Measurements from ENCODE around the gene DGAT2. TPM values are rescaled to one million over a fixed set of nuclear protein-coding genes. Genes with fewer than 3 reads are reported as not detected.
"Not testable (repeated sequence)": the region's sequence is repeated elsewhere in the genome, so short reads cannot be mapped to it uniquely, and the experiment has no call there.

DGAT2 gene
- total RNA-seq, 1 donor from 2014 or later = 2.7 TPM

- no peaks in the 10 kb centered on the region for H3K36me3 ChIP-seq (ENCODE audit: control insufficient read depth, insufficient read depth, low read length)
- peaks cover 2% of the 10 kb centered on the region for H3K27me3 ChIP-seq (ENCODE audit: control insufficient read depth, insufficient read depth, low read length)
- no peak for TF ChIP-seq CTCF (IDR thresholded peaks at IDR 0.05; ENCODE audit: insufficient read depth, low read length, poor library complexity, severe bottlenecking)
- no peak for DNase-seq (ENCODE audit: low read depth)
- no peak overlapping the region for H3K4me3 ChIP-seq (ENCODE audit: low read depth, low read length)
These were observed 22.8 kb upstream of the DGAT2 start for GRCh38 chr11:75745807-75746206.

- not testable (repeated sequence) for H3K4me3 ChIP-seq (ENCODE audit: low read depth, low read length); DNase-seq (ENCODE audit: low read depth); H3K36me3 ChIP-seq (ENCODE audit: control insufficient read depth, insufficient read depth, low read length); H3K27me3 ChIP-seq (ENCODE audit: control insufficient read depth, insufficient read depth, low read length)
These were observed 19.8 kb upstream of the DGAT2 start for GRCh38 chr11:75748729-75749273.

- not testable (repeated sequence) for H3K36me3 ChIP-seq (ENCODE audit: control insufficient read depth, insufficient read depth, low read length); H3K27me3 ChIP-seq (ENCODE audit: control insufficient read depth, insufficient read depth, low read length); DNase-seq (ENCODE audit: low read depth); H3K4me3 ChIP-seq (ENCODE audit: low read depth, low read length)
These were observed 13.6 kb upstream of the DGAT2 start for GRCh38 chr11:75754933-75755332.

- Histone ChIP-seq H3K4me3 (ENCODE audit: low read depth, low read length) (no peak overlapping the region), H3K27me3 (ENCODE audit: control insufficient read depth, insufficient read depth, low read length) (no peaks in the 10 kb centered on the region), H3K36me3 (ENCODE audit: control insufficient read depth, insufficient read depth, low read length) (no peaks in the 10 kb centered on the region)
- no peak for DNase-seq (ENCODE audit: low read depth)
- TF ChIP-seq CTCF (IDR thresholded peaks at IDR 0.05; ENCODE audit: insufficient read depth, low read length, poor library complexity, severe bottlenecking) = no peak
These were observed 10.9 kb upstream of the DGAT2 start for GRCh38 chr11:75757651-75758050.

- no peak for DNase-seq (ENCODE audit: low read depth)
- Histone ChIP-seq H3K4me3 (ENCODE audit: low read depth, low read length) (no peak overlapping the region), H3K27me3 (ENCODE audit: control insufficient read depth, insufficient read depth, low read length) (no peaks in the 10 kb centered on the region), H3K36me3 (ENCODE audit: control insufficient read depth, insufficient read depth, low read length) (no peaks in the 10 kb centered on the region)
- TF ChIP-seq CTCF (IDR thresholded peaks at IDR 0.05; ENCODE audit: insufficient read depth, low read length, poor library complexity, severe bottlenecking) = no peak
These were observed 8.7 kb upstream of the DGAT2 start for GRCh38 chr11:75759832-75760231.

GRCh38 chr11:75760243-75760642 is 8.3 kb upstream of the DGAT2 start:
- no peak for DNase-seq (ENCODE audit: low read depth)
- Histone ChIP-seq H3K4me3 (ENCODE audit: low read depth, low read length) (no peak overlapping the region), H3K36me3 (ENCODE audit: control insufficient read depth, insufficient read depth, low read length) (no peaks in the 10 kb centered on the region), H3K27me3 (ENCODE audit: control insufficient read depth, insufficient read depth, low read length) (no peaks in the 10 kb centered on the region)
- TF ChIP-seq CTCF (IDR thresholded peaks at IDR 0.05; ENCODE audit: insufficient read depth, low read length, poor library complexity, severe bottlenecking) = no peak

- peak; percentile 26 for DNase-seq (ENCODE audit: low read depth)
- Histone ChIP-seq H3K4me3 (ENCODE audit: low read depth, low read length) (no peak overlapping the region), H3K36me3 (ENCODE audit: control insufficient read depth, insufficient read depth, low read length) (no peaks in the 10 kb centered on the region), H3K27me3 (ENCODE audit: control insufficient read depth, insufficient read depth, low read length) (no peaks in the 10 kb centered on the region)
- no peak for TF ChIP-seq CTCF (IDR thresholded peaks at IDR 0.05; ENCODE audit: insufficient read depth, low read length, poor library complexity, severe bottlenecking)
These were observed 7.7 kb upstream of the DGAT2 start for GRCh38 chr11:75760710-75761493.
